Astrocyte (in vitro differentiated cells and primary cell): Measurements from ENCODE around the gene NUMB. TPM values are rescaled to one million over a fixed set of nuclear protein-coding genes. Genes with fewer than 3 reads are reported as not detected.
"Not testable (repeated sequence)": the region's sequence is repeated elsewhere in the genome, so short reads cannot be mapped to it uniquely, and the experiment has no call there.

Source experiments
- DNase-seq: peaks from one replicate; pipeline ENCODE4 v3.0.0-alpha.2; 2010; ENCODE audit warnings: low read depth
- FAIRE-seq: peaks from 2 replicates; lab custom pipeline; 2011; peaks lifted over from hg19 to GRCh38; lab: Jason Lieb, UNC
- H2AFZ ChIP-seq: 2 replicates; pipeline ENCODE4 v1.6.0; 2012; ENCODE audit warnings: low read depth, low read length, inconsistent platforms
- H3K27ac ChIP-seq: 2 replicates; pipeline ENCODE4 v1.5.1; 2011; ENCODE audit warnings: low read depth, low read length, inconsistent platforms
- H3K27me3 ChIP-seq: 2 replicates; pipeline ENCODE4 v1.6.0; 2011; ENCODE audit warnings: low read length, inconsistent platforms; ENCODE audit not compliant: insufficient read depth
- H3K36me3 ChIP-seq: 2 replicates; pipeline ENCODE4 v1.5.1; 2011; ENCODE audit warnings: low read length, inconsistent platforms; ENCODE audit not compliant: insufficient read depth
- H3K4me1 ChIP-seq: 2 replicates; pipeline ENCODE4 v1.5.1; 2011; ENCODE audit warnings: low read length, inconsistent platforms; ENCODE audit not compliant: insufficient read depth
- H3K4me2 ChIP-seq: 2 replicates; pipeline ENCODE4 v1.6.0; 2012; ENCODE audit warnings: low read length, inconsistent platforms
- H3K4me3 ChIP-seq: 2 replicates; pipeline ENCODE4 v1.5.1; 2011; ENCODE audit warnings: low read depth, mild to moderate bottlenecking, low read length, inconsistent platforms; ENCODE audit not compliant: insufficient read depth
- H3K79me2 ChIP-seq: 2 replicates; pipeline ENCODE4 v1.6.0; 2012; ENCODE audit warnings: mild to moderate bottlenecking, low read length, inconsistent platforms; ENCODE audit not compliant: insufficient read depth
- H3K9ac ChIP-seq: 2 replicates; pipeline ENCODE4 v1.6.0; 2012; ENCODE audit warnings: mild to moderate bottlenecking, low read length, inconsistent platforms
- H3K9me3 ChIP-seq: 2 replicates; pipeline ENCODE4 v1.5.1; 2012; ENCODE audit warnings: low read depth, mild to moderate bottlenecking, low read length, inconsistent platforms; ENCODE audit not compliant: insufficient read depth
- H4K20me1 ChIP-seq: 2 replicates; pipeline ENCODE4 v1.6.0; 2012; ENCODE audit warnings: low read length, inconsistent platforms; ENCODE audit not compliant: insufficient read depth
- H3K27ac Mint-ChIP-seq: one replicate; pipeline ENCODE4 v1.8.0; 2021; ENCODE audit warnings: mild to moderate bottlenecking, mixed read lengths; ENCODE audit not compliant: unreplicated experiment
- H3K27me3 Mint-ChIP-seq: one replicate; pipeline ENCODE4 v1.8.0; 2021; ENCODE audit warnings: low read depth, mixed read lengths; ENCODE audit not compliant: unreplicated experiment
- H3K36me3 Mint-ChIP-seq: one replicate; pipeline ENCODE4 v1.8.0; 2021; ENCODE audit warnings: low read depth, mixed read lengths; ENCODE audit not compliant: unreplicated experiment
- H3K4me1 Mint-ChIP-seq: one replicate; pipeline ENCODE4 v1.8.0; 2021; ENCODE audit warnings: low read depth, mixed read lengths; ENCODE audit not compliant: unreplicated experiment
- H3K4me3 Mint-ChIP-seq: one replicate; pipeline ENCODE4 v1.8.0; 2021; ENCODE audit warnings: mild to moderate bottlenecking, moderate library complexity, mixed read lengths; ENCODE audit not compliant: unreplicated experiment
- H3K9me3 Mint-ChIP-seq: one replicate; pipeline ENCODE4 v1.8.0; 2021; ENCODE audit warnings: mild to moderate bottlenecking, mixed read lengths; ENCODE audit not compliant: unreplicated experiment
- CTCF ChIP-seq: IDR thresholded peaks from 2 replicates; pipeline ENCODE4 v1.5.1; 2011; ENCODE audit warnings: low read depth, mild to moderate bottlenecking, inconsistent platforms, low read length, moderate library complexity; ENCODE audit not compliant: insufficient read depth
- EZH2 ChIP-seq: IDR thresholded peaks from 2 replicates; pipeline ENCODE4 v1.6.1; 2012; ENCODE audit warnings: mild to moderate bottlenecking, low read length, inconsistent platforms; ENCODE audit not compliant: insufficient read depth
- total RNA-seq: library from RNA; stranded (reverse); gene quantifications from 2 replicates; pipeline ENCODE4 v1.2.1, GENCODE V29; 2021

The NUMB gene
- total RNA-seq, 1 donor from 2014 or later: 93.9 TPM

GRCh38 chr14:73394317-73394716, 64.0 kb downstream of the NUMB start:
- H3K36me3 Mint-ChIP-seq: peaks cover 3% of the 10 kb centered on the region
- Histone ChIP-seq H3K9me3 (no peaks in the 10 kb centered on the region), H3K27me3 (no peaks in the 10 kb centered on the region), H2AFZ (no peak overlapping the region), H3K4me3 (no peak overlapping the region), H3K4me2 (no peak overlapping the region), H4K20me1 (peaks cover 44% of the 10 kb centered on the region), H3K4me1 (no peaks in the 10 kb centered on the region), H3K9ac (no peak overlapping the region), H3K36me3 (no peaks in the 10 kb centered on the region), H3K27ac (no peak overlapping the region), H3K79me2 (peaks cover 51% of the 10 kb centered on the region)
- H3K27ac Mint-ChIP-seq: no peak overlapping the region
- H3K4me3 Mint-ChIP-seq: no peak overlapping the region
- TF ChIP-seq CTCF (no peak), EZH2 (no peak)
- DNase-seq (no peak), FAIRE-seq (no peak)
- no peaks in the 10 kb centered on the region for H3K27me3 Mint-ChIP-seq
- H3K9me3 Mint-ChIP-seq: no peaks in the 10 kb centered on the region
- H3K4me1 Mint-ChIP-seq: peaks cover 3% of the 10 kb centered on the region

GRCh38 chr14:73393375-73393774, 65.0 kb downstream of the NUMB start:
- no peak for TF ChIP-seq CTCF
- no peak for TF ChIP-seq EZH2
- Histone ChIP-seq H3K4me2 (no peak overlapping the region), H3K4me1 (no peaks in the 10 kb centered on the region), H3K9me3 (no peaks in the 10 kb centered on the region), H3K27me3 (no peaks in the 10 kb centered on the region), H3K9ac (no peak overlapping the region), H3K36me3 (no peaks in the 10 kb centered on the region), H4K20me1 (peaks cover 39% of the 10 kb centered on the region), H2AFZ (no peak overlapping the region), H3K79me2 (peaks cover 42% of the 10 kb centered on the region), H3K27ac (no peak overlapping the region), H3K4me3 (no peak overlapping the region)
- Mint-ChIP-seq H3K9me3 (no peaks in the 10 kb centered on the region), H3K27ac (no peak overlapping the region), H3K4me3 (no peak overlapping the region), H3K4me1 (peaks cover 3% of the 10 kb centered on the region), H3K36me3 (peaks cover 3% of the 10 kb centered on the region), H3K27me3 (no peaks in the 10 kb centered on the region)
- DNase-seq (no peak), FAIRE-seq (no peak)

GRCh38 chr14:73392329-73393257, 65.8 kb downstream of the NUMB start:
- Mint-ChIP-seq H3K27me3 (no peaks in the 10 kb centered on the region), H3K4me1 (peaks cover 3% of the 10 kb centered on the region), H3K27ac (no peak overlapping the region), H3K9me3 (no peaks in the 10 kb centered on the region), H3K4me3 (no peak overlapping the region), H3K36me3 (peaks cover 3% of the 10 kb centered on the region)
- DNase-seq (no peak), FAIRE-seq (no peak)
- peaks cover 38% of the 10 kb centered on the region for H3K79me2 ChIP-seq
- no peaks in the 10 kb centered on the region for H3K36me3 ChIP-seq
- no peak overlapping the region for H3K4me2 ChIP-seq
- TF ChIP-seq EZH2 (no peak), CTCF (no peak)
- H3K9ac ChIP-seq: no peak overlapping the region
- H3K27ac ChIP-seq: no peak overlapping the region
- no peaks in the 10 kb centered on the region for H3K27me3 ChIP-seq
- no peak overlapping the region for H2AFZ ChIP-seq
- peaks cover 39% of the 10 kb centered on the region for H4K20me1 ChIP-seq
- no peak overlapping the region for H3K4me3 ChIP-seq
- no peaks in the 10 kb centered on the region for H3K4me1 ChIP-seq
- no peaks in the 10 kb centered on the region for H3K9me3 ChIP-seq

GRCh38 chr14:73387860-73388259, 70.5 kb downstream of the NUMB start:
- not testable (repeated sequence) for H3K9ac ChIP-seq, H3K4me3 ChIP-seq, H3K4me1 ChIP-seq, H3K4me3 Mint-ChIP-seq, H3K27me3 Mint-ChIP-seq, H3K36me3 Mint-ChIP-seq, H3K27me3 ChIP-seq, H3K9me3 Mint-ChIP-seq, H3K9me3 ChIP-seq, H3K4me1 Mint-ChIP-seq, H3K27ac Mint-ChIP-seq, H3K27ac ChIP-seq, H2AFZ ChIP-seq, H3K36me3 ChIP-seq, H3K4me2 ChIP-seq, DNase-seq
- FAIRE-seq: peak; percentile 76
- Histone ChIP-seq H3K79me2 (peaks cover 30% of the 10 kb centered on the region), H4K20me1 (peaks cover 36% of the 10 kb centered on the region)
